ENCODE data around the gene CIRBP. TPM values are rescaled to one million over a fixed set of nuclear protein-coding genes. Genes with fewer than 3 reads are reported as not detected.

Gene CIRBP
- total RNA-seq, 1 experiment from 2014 or later: 263 TPM

- Mint-ChIP-seq H3K27ac (no peak overlapping the region), H3K4me3 (no peak overlapping the region), H3K9me3 (no peaks in the 10 kb centered on the region), H3K27me3 (ENCODE audit: low read depth) (no peaks in the 10 kb centered on the region), H3K4me1 (peaks cover 4 to 17% of the 10 kb centered on the region in 2 experiments; a peak in 3 of 4 replicates), H3K36me3 (ENCODE audit: insufficient read depth in 1 of 3, low read depth in 3 of 3) (peaks cover 2 to 9% (median 6%) of the 10 kb centered on the region in 3 experiments; a peak in 5 of 7 replicates)
- Histone ChIP-seq H3K79me2 (ENCODE audit: insufficient read depth, low read length) (peaks cover 5% of the 10 kb centered on the region; the same call in 1 of the 2 replicates), H2BK12ac (ENCODE audit: insufficient read length, low read depth, low read length) (no peak overlapping the region), H3K56ac (ENCODE audit: insufficient read length, low read depth, low read length) (no peak overlapping the region), H3K27ac (ENCODE audit: insufficient read length, low read depth, low read length) (no peak overlapping the region), H3K9ac (ENCODE audit: extremely low read depth, insufficient read length, low read length) (no peak overlapping the region), H3K4me1 (ENCODE audit: insufficient read depth, low read length) (no peaks in the 10 kb centered on the region), H2BK15ac (ENCODE audit: low read depth, low read length) (no peak overlapping the region), H3T11ph (ENCODE audit: low read length) (no peak overlapping the region), H2AFZ (ENCODE audit: low read length) (no peak overlapping the region), H4K20me1 (ENCODE audit: control insufficient read depth, insufficient read depth, insufficient read length) (no peaks in the 10 kb centered on the region), H3K27me3 (ENCODE audit: insufficient read depth, low read length) (no peaks in the 10 kb centered on the region), H3K23me2 (ENCODE audit: insufficient read length, low read depth, low read length, poor library complexity, severe bottlenecking) (no peaks in the 10 kb centered on the region), H2BK20ac (ENCODE audit: low read depth, low read length, poor library complexity, severe bottlenecking) (no peak overlapping the region), H2AK5ac (ENCODE audit: insufficient read length, low read length) (no peak overlapping the region), H3K14ac (ENCODE audit: insufficient read depth, low read length) (no peak overlapping the region), H3K23ac (ENCODE audit: insufficient read length, low read depth, low read length) (no peak overlapping the region), H3K9me3 (ENCODE audit: control insufficient read depth, low read depth, low read length) (no peaks in the 10 kb centered on the region), H3K4ac (ENCODE audit: low read depth, low read length) (no peak overlapping the region), H3K4me2 (ENCODE audit: insufficient read depth, insufficient read length, low read length) (no peak overlapping the region), H4K91ac (ENCODE audit: insufficient read length, low read depth, low read length) (no peak overlapping the region), H2BK120ac (ENCODE audit: low read depth, low read length, poor library complexity, severe bottlenecking) (no peak overlapping the region), H4K8ac (replicated peaks; ENCODE audit: insufficient read length, low read depth, low read length) (no peak overlapping the region), H4K5ac (ENCODE audit: insufficient read length, low read depth, low read length) (no peak overlapping the region), H2BK5ac (ENCODE audit: insufficient read length, low read length) (no peak overlapping the region), H3K18ac (ENCODE audit: insufficient read length, low read depth, low read length) (no peak overlapping the region), H3K79me1 (ENCODE audit: insufficient read depth, low read depth, low read length, poor library complexity, severe bottlenecking) (peaks cover 4% of the 10 kb centered on the region)
- no CpG with 5 or more reads among the region's 38 CpGs for WGBS (ENCODE audit: extremely low coverage, insufficient read length, low lambda C conversion rate)
- DNase-seq: no peak
- peak; percentile 68 for TF ChIP-seq CTCF (conservative IDR thresholded peaks at IDR 0.05)
Measured at GRCh38 chr19:1220976-1221903, 47.9 kb upstream of the CIRBP start.
